ENCODE results near the gene USP17L28. TPM values are rescaled to one million over a fixed set of nuclear protein-coding genes. Genes with fewer than 3 reads are reported as not detected.
"Not testable (repeated sequence)": the region's sequence is repeated elsewhere in the genome, so short reads cannot be mapped to it uniquely, and the experiment has no call there.

Gene USP17L28
- total RNA-seq (not detected), polyA plus RNA-seq (ENCODE audit: insufficient read depth, low read depth, low replicate concordance) (not detected)
- long read RNA-seq, donor 1: 0 reads
- long read RNA-seq, donor 2: 0 reads

- intact Hi-C loops (cut with DNase I; ENCODE audit: low total_unique reads); H3K27me3 ChIP-seq; H3K9me3 ChIP-seq; H3K4me1 ChIP-seq; H3K4me3 ChIP-seq; DNase-seq; H3K27ac ChIP-seq; H3K36me3 ChIP-seq (ENCODE audit: low read depth, missing control alignments): not testable (repeated sequence)
- no CpG with 5 or more reads among the region's 15 CpGs for WGBS, 2 donors
Measured at GRCh38 chr4:9348593-9348992, at the start of gene USP17L28. Gene USP17L28 (plus strand): TSS chr4:9348893. CDS start chr4:9348893, 0 bp downstream.

- 68 to 69% methylated on average over 4 to 5 of the region's 13 CpGs for whole genome bisulfite sequencing, 2 donors
- H3K4me3 ChIP-seq; DNase-seq; H3K9me3 ChIP-seq; H3K27ac ChIP-seq; H3K4me1 ChIP-seq; H3K27me3 ChIP-seq; intact Hi-C loops (cut with DNase I; ENCODE audit: low total_unique reads); H3K36me3 ChIP-seq (ENCODE audit: low read depth, missing control alignments): not testable (repeated sequence)
Measured at GRCh38 chr4:9324191-9324590, 24.5 kb upstream of the USP17L28 start.

- intact Hi-C loops (cut with DNase I; ENCODE audit: low total_unique reads); H3K27me3 ChIP-seq; H3K27ac ChIP-seq; H3K36me3 ChIP-seq (ENCODE audit: low read depth, missing control alignments); H3K4me1 ChIP-seq; DNase-seq; H3K4me3 ChIP-seq; H3K9me3 ChIP-seq: not testable (repeated sequence)
- no CpG with 5 or more reads among the region's 15 CpGs for WGBS, 2 donors
Measured at GRCh38 chr4:9324865-9325264, 23.8 kb upstream of the USP17L28 start, which contains the start of gene USP17L24. Gene USP17L24 (plus strand): TSS chr4:9325165. CDS start chr4:9325165, 0 bp downstream.

- H3K27me3 ChIP-seq; H3K36me3 ChIP-seq (ENCODE audit: low read depth, missing control alignments); DNase-seq; H3K4me3 ChIP-seq; H3K27ac ChIP-seq; H3K9me3 ChIP-seq; H3K4me1 ChIP-seq; intact Hi-C loops (cut with DNase I; ENCODE audit: low total_unique reads): not testable (repeated sequence)
- WGBS, 2 donors: no CpG with 5 or more reads among the region's 15 CpGs
Measured at GRCh38 chr4:9329611-9330010, 19.1 kb upstream of the USP17L28 start, which contains the start of gene USP17L25. Gene USP17L25 (plus strand): TSS chr4:9329911. CDS start chr4:9329911, 0 bp downstream.

GRCh38 chr4:9334358-9334757, 14.3 kb upstream of the USP17L28 start, which contains the start of gene USP17L26:
Gene USP17L26 (plus strand): TSS chr4:9334658. CDS start chr4:9334658, 0 bp downstream.
- H3K9me3 ChIP-seq; H3K4me3 ChIP-seq; H3K4me1 ChIP-seq; H3K27me3 ChIP-seq; intact Hi-C loops (cut with DNase I; ENCODE audit: low total_unique reads); H3K36me3 ChIP-seq (ENCODE audit: low read depth, missing control alignments); H3K27ac ChIP-seq; DNase-seq: not testable (repeated sequence)
- WGBS, 2 donors: no CpG with 5 or more reads among the region's 15 CpGs

GRCh38 chr4:9339103-9339502, 9.6 kb upstream of the USP17L28 start, which contains the start of gene USP17L5:
Gene USP17L5 (plus strand): TSS chr4:9339403. CDS start chr4:9339403, 0 bp downstream.
- DNase-seq; H3K36me3 ChIP-seq (ENCODE audit: low read depth, missing control alignments); H3K27me3 ChIP-seq; intact Hi-C loops (cut with DNase I; ENCODE audit: low total_unique reads); H3K9me3 ChIP-seq; H3K27ac ChIP-seq; H3K4me1 ChIP-seq; H3K4me3 ChIP-seq: not testable (repeated sequence)
- no CpG with 5 or more reads among the region's 15 CpGs for WGBS, 2 donors

- H3K9me3 ChIP-seq; H3K27me3 ChIP-seq; H3K4me3 ChIP-seq; H3K27ac ChIP-seq; intact Hi-C loops (cut with DNase I; ENCODE audit: low total_unique reads); DNase-seq; H3K36me3 ChIP-seq (ENCODE audit: low read depth, missing control alignments); H3K4me1 ChIP-seq: not testable (repeated sequence)
- WGBS, 2 donors: no CpG with 5 or more reads among the region's 15 CpGs
Measured at GRCh38 chr4:9343848-9344247, 4.8 kb upstream of the USP17L28 start, which contains the start of gene USP17L27. Gene USP17L27 (plus strand): TSS chr4:9344148. CDS start chr4:9344148, 0 bp downstream.

GRCh38 chr4:9350866-9351265, 2.2 kb downstream of the USP17L28 start:
- H3K9me3 ChIP-seq; H3K27ac ChIP-seq; intact Hi-C loops (cut with DNase I; ENCODE audit: low total_unique reads); H3K36me3 ChIP-seq (ENCODE audit: low read depth, missing control alignments); H3K27me3 ChIP-seq; DNase-seq; H3K4me3 ChIP-seq; H3K4me1 ChIP-seq: not testable (repeated sequence)
- WGBS, 2 donors: no CpG with 5 or more reads among the region's 18 CpGs

- no CpG with 5 or more reads among the region's 15 CpGs for WGBS, 2 donors
- DNase-seq; H3K27me3 ChIP-seq; H3K27ac ChIP-seq; H3K9me3 ChIP-seq; H3K36me3 ChIP-seq (ENCODE audit: low read depth, missing control alignments); intact Hi-C loops (cut with DNase I; ENCODE audit: low total_unique reads); H3K4me1 ChIP-seq; H3K4me3 ChIP-seq: not testable (repeated sequence)
Measured at GRCh38 chr4:9353338-9353737, 4.6 kb downstream of the USP17L28 start, which contains the start of gene USP17L29. Gene USP17L29 (plus strand): TSS chr4:9353638. CDS start chr4:9353638, 0 bp downstream.

- H3K4me1 ChIP-seq; H3K27ac ChIP-seq; H3K4me3 ChIP-seq; H3K36me3 ChIP-seq (ENCODE audit: low read depth, missing control alignments); H3K9me3 ChIP-seq; DNase-seq; H3K27me3 ChIP-seq; intact Hi-C loops (cut with DNase I; ENCODE audit: low total_unique reads): not testable (repeated sequence)
- WGBS, 2 donors: no CpG with 5 or more reads among the region's 15 CpGs
Measured at GRCh38 chr4:9362829-9363228, 14.1 kb downstream of the USP17L28 start, which contains the start of gene USP17L30. Gene USP17L30 (plus strand): TSS chr4:9363129. CDS start chr4:9363129, 0 bp downstream.

GRCh38 chr4:9379881-9380280, 31.2 kb downstream of the USP17L28 start:
- H3K27me3 ChIP-seq; H3K4me3 ChIP-seq; DNase-seq; H3K4me1 ChIP-seq; H3K36me3 ChIP-seq (ENCODE audit: low read depth, missing control alignments); H3K9me3 ChIP-seq; intact Hi-C loops (cut with DNase I; ENCODE audit: low total_unique reads); H3K27ac ChIP-seq: not testable (repeated sequence)
- WGBS, 2 donors: 40 to 42% methylated on average over 1 of the region's 1 CpG
